Tongue (tissue), 2 donors: ENCODE measurements around the gene FUT1. TPM values are rescaled to one million over a fixed set of nuclear protein-coding genes. Genes with fewer than 3 reads are reported as not detected.
"Not testable (repeated sequence)": the region's sequence is repeated elsewhere in the genome, so short reads cannot be mapped to it uniquely, and the experiment has no call there.

Experiments
- DNase-seq: peaks from one replicate; pipeline ENCODE4 v3.0.0-alpha.2; 2015
- total RNA-seq: library from RNA; depleted of rRNA; stranded (reverse); fragments of >200 nt; gene quantifications from one replicate; pipeline ENCODE4 v1.2.3, GENCODE V29; 2014

FUT1 gene
- total RNA-seq, 1 donor from 2014 or later, result 1.1 TPM

GRCh38 chr19:48740164-48740972, 12.1 kb downstream of the FUT1 start, which contains the start of gene RASIP1:
Gene RASIP1, minus strand, starts transcription at chr19:48740610. Its CDS starts 328 bp downstream, at chr19:48740282.
- DNase-seq, result no peak

DNA sequence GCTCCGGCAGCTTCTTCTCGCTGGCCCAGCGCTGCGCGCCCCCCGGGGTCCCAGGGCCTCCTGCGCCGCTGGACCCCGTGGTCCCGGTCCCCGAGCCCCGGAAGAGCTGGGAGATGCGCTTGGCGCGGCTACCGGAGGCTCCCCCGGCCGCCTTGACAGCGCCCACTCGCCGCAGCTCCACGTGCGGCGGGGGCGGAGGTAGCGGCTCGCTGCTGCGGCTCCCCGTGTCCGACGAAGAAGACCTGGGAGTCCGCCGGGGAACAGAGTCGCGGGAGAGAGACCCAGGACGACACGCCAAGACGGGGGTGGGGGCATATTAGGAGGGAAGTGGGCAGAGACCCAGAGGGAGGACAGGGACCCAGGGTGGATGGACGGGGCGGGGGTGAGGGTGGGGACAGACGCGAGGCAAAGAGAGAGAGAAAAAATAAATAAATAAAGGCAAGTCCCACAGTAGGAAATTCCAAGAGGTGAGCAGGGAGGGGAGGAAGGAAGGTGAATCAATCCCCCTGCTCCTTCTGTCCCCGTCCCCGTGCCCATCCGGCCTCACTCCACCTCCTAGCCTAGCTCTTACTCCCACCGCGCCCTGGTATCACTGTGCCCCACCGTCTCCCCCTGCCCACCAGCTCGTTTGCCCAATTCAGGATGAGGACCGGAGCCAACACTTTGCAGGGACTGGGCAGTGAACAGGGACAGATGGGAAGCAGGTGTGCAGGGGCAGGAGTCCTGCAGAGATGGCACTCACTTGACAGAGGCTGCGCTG, 12.9 kb downstream of the FUT1 start:
- DNase-seq, result peak; percentile 60

- DNase-seq, result peak; percentile 97
Measured at GRCh38 chr19:48738557-48739403, 13.7 kb downstream of the FUT1 start.

GRCh38 chr19:48737360-48737998, 15.0 kb downstream of the FUT1 start:
- DNase-seq, result peak; percentile 73

DNA sequence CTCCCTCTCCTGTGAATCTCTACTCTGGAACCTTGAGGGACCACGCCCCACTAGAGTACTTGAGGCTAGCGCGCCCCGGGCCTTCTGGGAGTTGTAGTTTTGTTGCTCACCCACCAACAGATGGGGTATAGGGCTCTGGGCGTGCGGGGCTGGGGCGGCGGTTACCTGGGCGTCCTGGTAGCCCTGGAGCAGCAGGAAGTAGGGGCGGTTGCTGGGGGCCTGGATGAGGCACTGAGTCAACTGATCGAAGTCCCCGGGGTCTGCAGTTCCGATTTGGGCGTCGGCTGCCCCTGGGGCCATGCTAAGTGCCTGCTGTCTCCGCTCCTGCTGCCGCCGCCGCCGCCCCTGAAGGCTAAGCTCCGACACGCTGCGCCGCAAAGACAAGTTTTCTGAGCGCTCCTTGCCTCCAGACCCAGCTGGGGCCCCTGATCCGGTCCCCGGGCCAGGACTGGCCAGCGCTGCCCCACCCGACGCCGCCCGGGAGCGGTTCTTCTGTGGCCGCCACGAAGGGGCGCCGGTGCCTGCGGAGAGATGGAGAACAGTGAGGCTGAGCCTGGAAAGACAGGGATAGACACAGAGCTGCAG, 17.3 kb downstream of the FUT1 start:
- peak; percentile 77 for DNase-seq

DNA sequence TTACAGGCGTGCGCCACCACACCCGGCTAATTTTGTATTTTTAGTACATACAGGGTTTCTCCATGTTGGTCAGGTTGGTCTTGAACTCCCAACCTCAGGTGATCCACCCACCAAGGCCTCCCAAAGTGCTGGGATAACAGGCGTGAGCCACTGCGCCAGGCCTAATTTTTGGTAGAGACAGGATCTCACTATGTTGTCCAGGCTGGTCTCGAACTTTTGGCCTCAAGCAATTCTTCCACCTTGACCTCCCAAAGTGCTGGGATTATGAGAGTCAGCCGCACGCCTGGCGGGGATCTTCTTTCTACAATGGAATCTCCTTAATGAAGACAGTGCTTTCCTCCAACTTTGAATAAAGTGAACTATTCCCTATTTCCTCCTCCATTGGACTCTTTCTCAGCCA, 17.8 kb downstream of the FUT1 start:
- no peak for DNase-seq

DNA sequence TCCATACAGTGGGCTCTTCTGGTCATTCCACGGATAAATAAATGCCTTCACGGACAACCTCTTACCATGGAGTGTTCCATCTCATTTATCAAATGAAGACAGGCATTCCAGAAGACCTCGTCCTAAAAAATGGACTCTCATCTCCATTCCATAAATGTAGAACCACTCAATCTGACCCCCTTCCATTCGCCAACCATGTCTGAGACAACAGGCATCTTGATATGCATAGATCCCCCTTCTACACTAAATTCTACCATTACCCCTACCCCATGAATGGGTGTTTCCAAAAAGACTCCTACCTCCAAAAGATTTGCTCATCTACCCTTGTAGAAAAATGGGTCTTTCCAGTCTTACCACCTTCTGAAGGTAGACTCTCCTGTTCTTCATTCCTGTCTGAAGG, 21.0 kb downstream of the FUT1 start:
- DNase-seq, result no peak

- DNase-seq, result peak; percentile 18
Measured at GRCh38 chr19:48728911-48729664, 23.4 kb downstream of the FUT1 start.

- DNase-seq, result no peak
Measured at GRCh38 chr19:48726556-48726955, 25.9 kb downstream of the FUT1 start.

GRCh38 chr19:48724796-48725753, 27.4 kb downstream of the FUT1 start:
- DNase-seq, result peak; percentile 93

DNA sequence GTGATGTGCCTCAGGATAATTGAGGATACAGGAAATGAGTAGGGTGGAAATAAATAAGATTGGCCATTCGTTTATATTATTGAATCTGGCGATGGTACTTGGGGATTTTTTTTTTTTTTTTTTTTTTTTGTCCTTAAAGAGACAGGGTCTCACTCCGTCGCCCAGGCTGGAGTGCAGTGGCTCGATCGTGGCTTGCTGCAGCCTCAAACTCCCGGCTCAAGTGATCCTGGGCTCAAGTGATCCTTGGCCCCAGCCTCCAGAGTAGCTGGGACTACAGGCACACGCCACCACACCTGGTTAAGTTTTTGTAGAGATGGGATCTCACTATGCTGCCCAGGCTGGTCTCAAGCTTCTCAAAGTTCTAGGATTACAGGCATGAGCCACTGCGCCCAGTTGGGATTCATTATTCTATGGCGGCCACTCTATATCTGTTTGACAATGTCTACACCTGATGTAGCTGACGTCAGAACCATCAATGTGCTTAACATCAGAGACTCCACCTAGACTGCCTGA, 30.2 kb downstream of the FUT1 start:
- DNase-seq, result no peak

GRCh38 chr19:48720613-48721296, 31.7 kb downstream of the FUT1 start:
- DNase-seq, result peak; percentile 100

- no peak for DNase-seq
Measured at GRCh38 chr19:48720251-48720612, 32.2 kb downstream of the FUT1 start.

- peak; percentile 94 for DNase-seq
Measured at GRCh38 chr19:48719263-48720171, 32.9 kb downstream of the FUT1 start, which contains the start of gene MAMSTR. Gene MAMSTR, minus strand, starts transcription at chr19:48719725. Its CDS starts 694 bp downstream, at chr19:48719031.

GRCh38 chr19:48718711-48719231, 33.7 kb downstream of the FUT1 start:
- no peak for DNase-seq

DNA sequence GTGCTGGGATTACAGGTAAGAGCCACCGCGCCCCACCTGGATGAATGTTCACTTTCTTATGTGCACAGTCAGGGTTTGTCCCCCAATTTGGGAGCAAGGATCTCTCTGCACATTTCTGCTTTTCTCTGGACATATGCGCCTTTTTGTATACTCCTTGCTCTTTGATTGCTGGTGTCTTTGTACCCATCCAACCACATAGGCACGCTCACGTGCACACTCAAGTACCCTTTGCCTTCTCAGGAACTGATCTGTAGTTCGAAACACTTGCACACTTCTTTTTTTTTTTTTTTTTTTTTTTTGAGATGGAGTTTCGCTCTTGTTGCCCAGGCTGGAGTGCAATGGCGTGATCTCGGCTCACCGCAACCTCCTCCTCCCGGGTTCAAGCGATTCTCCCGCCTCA, 34.3 kb downstream of the FUT1 start:
- DNase-seq, result not testable (repeated sequence)
